HG02852 (cell line): ENCODE results near the gene SKOR1.

Experiments used
- ATAC-seq: cut with Tn5 transposase; IDR thresholded peaks from one replicate; pipeline ENCODE4 v1.9.1; 2021; ENCODE audit warnings: mild to moderate bottlenecking, moderate library complexity; ENCODE audit not compliant: unreplicated experiment

SKOR1 gene

GRCh38 chr15:67831363-67831762, 6.1 kb downstream of the SKOR1 start:
- ATAC-seq, result no peak

DNA sequence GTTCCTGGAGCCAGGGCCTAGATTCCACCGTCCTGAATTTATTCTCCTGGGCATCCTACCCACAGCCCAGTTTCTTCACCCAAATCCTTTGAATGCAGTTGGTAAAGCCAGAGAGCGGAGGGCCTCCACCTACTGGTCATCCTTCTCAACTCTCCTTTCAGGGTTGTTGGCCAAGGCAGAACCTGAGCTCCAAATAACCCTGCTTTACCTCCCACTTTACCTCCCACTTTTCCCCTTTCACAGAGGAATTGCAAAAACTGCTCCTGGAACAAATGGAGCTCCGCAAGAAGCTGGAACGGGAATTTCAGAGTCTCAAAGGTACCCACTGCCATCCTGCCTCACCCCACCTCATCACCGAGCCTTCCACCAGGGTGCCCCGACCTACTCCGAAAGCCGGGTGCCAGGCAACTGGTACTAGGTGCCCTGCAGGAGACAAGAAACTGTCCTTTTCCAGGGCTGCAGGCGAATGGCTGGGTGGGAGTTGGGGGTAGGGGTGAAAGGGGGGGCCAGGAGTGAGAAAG, 6.8 kb downstream of the SKOR1 start:
- no peak for ATAC-seq

- ATAC-seq, result no peak
Measured at GRCh38 chr15:67832897-67833709, 7.8 kb downstream of the SKOR1 start.

DNA sequence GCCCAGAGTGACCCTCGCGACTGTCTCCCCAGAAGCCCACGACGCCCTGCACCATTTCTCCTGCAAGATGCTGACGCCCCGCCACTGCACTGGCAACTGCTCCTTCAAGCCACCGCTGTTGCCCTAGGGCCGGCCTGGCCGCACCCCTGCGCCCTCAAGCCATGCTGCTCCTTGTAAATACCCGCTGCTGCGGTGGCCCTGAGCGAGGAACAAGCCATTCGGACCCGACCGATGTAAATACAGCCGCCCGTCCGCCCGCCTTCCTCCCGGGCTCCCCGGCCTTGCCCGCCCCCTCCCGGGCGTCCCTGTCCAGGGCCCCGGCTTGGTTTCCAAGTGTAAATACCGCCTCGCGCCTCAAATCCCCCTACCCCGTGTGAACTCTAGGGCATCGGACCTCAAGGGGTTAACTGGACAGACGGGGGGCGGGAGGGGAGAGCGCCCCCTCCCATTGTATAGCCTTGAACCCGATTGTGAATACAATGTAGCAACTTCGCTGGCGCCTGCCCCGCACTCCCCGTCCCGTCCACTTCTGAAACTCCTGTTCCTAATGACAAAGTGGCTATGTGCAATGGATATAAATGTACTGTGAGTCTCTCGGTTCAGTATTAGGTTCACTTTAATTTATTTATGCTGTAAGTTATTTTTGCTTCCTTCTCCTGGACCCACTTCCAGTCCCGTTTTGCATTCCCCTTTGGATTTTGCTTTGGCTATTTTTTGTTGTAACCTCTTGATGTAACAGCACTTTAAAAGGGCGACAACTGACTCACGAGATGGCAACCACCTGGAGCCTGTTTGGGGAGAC, 8.6 kb downstream of the SKOR1 start:
- no peak for ATAC-seq

GRCh38 chr15:67834581-67835296, 9.4 kb downstream of the SKOR1 start:
- ATAC-seq, result no peak

GRCh38 chr15:67835297-67836133, 10.2 kb downstream of the SKOR1 start:
- ATAC-seq, result no peak

GRCh38 chr15:67836134-67836455, 10.8 kb downstream of the SKOR1 start:
- ATAC-seq, result no peak

GRCh38 chr15:67836477-67836876, 11.2 kb downstream of the SKOR1 start:
- no peak for ATAC-seq

DNA sequence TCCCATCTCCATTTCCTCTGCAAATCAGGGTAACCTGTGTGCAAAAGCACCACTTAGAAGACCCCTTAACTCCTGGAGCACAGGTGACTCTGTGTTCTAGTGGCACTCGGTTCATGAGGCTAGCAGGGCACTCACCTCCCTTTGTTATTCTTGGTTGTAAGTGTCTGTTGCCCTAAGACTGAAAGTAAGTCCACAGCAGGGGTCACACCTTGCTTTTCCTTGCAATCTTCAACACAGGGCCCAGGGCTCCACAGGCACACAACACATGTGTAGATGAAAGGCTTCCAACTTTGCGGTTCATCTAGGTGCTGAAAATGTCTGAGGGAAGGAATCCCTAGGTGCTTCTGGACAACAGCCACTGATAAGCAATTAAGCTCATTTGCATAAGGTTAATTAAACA, 11.6 kb downstream of the SKOR1 start:
- ATAC-seq, result no peak

GRCh38 chr15:67838789-67839332, 13.6 kb downstream of the SKOR1 start:
- ATAC-seq, result no peak

GRCh38 chr15:67839499-67839928, 14.2 kb downstream of the SKOR1 start:
- ATAC-seq, result peak; percentile 4

DNA sequence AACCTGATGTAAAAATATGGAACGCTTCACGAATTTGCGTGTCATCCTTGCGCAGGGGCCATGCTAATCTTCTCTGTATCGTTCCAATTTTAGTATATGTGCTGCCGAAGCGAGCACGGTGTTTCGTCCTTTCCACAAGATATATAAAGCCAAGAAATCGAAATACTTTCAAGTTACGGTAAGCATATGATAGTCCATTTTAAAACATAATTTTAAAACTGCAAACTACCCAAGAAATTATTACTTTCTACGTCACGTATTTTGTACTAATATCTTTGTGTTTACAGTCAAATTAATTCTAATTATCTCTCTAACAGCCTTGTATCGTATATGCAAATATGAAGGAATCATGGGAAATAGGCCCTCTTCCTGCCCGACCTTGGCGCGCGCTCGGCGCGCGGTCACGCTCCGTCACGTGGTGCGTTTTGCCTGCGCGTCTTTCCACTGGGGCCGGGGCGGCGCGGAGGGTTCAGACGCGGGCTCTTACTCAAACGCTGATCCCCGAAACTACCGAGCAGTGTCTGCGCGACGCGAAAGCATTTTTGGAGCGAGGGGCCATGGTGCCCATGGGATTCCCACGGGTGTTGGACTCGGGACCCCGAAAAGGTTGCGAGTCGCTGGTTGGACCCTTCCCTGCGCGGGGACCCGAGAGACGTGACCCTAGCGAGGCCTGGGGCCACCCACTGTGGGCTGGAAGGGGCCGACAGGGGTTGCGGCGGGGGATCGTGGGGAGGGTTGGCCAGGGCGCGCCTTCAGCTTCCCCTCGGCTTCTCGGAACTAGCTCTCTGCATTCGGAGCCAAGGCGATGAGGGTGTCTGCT, 14.8 kb downstream of the SKOR1 start, which contains the start of gene RNU6-1:
Gene RNU6-1 (minus strand): TSS at position 117 of the 820 bp plus-strand sequence.
- ATAC-seq, result peak; percentile 82

- ATAC-seq, result no peak
Measured at GRCh38 chr15:67840749-67841512, 15.6 kb downstream of the SKOR1 start.

- no peak for ATAC-seq
Measured at GRCh38 chr15:67841513-67841762, 16.1 kb downstream of the SKOR1 start.

- ATAC-seq, result no peak
Measured at GRCh38 chr15:67843092-67843501, 17.8 kb downstream of the SKOR1 start.

DNA sequence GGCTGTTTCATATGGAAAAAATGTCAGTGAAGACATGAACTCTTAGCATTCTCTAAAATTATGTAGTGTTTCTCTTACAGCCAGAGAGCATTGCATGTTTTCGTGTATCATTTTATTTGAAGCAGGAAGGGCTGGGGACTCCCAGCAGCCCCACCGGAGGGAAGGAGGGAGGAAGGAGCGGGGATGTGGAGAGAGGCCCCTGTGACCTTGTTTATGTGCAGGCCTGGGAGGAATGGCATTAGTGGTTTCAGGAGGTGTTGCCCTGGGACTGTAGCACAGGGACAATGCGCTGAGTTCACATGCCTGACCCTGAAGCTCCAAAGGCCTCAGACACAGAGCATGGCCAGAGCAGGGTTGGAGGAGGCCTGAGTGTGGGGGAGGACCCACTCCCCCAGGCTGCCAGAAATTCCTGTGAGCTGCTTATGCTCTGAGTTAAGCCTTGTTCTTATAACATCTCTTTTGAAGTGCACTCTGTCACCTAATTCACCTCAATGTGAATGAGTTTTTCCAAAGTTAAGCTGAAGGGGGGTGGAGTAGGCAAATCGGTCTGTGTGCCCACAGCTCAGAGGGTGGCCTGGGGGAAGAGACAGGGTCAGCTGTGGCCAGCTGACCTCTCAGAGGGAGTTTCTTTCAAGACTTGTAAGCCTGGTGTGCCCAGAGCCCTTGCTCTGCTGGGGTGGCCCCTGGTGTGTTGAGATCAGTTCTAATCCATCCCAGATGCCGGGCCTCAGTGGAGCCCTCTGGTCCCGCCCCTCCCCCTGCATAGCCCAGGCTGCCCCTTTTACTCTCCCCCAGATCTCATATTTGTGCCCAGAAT, 18.5 kb downstream of the SKOR1 start:
- ATAC-seq, result no peak

DNA sequence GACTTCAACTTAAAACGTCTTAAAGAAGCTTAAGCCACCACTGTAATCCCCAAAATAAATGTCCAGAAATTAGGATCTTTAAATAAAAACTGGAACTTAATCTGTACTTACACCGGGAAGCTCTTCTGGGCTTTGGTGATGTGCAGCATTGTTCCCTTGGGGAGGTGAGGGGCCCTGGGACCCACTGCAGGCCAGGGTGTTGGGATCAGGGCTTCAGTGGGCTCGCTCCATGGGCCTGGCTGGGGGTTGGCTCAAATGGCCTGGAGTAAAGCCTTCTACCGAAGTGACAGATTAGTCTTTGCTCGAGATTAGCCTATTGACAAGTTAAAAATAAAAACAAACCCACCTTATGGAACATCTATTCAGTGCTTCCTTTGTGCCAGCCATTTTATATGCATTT, 20.7 kb downstream of the SKOR1 start:
- ATAC-seq, result no peak

DNA sequence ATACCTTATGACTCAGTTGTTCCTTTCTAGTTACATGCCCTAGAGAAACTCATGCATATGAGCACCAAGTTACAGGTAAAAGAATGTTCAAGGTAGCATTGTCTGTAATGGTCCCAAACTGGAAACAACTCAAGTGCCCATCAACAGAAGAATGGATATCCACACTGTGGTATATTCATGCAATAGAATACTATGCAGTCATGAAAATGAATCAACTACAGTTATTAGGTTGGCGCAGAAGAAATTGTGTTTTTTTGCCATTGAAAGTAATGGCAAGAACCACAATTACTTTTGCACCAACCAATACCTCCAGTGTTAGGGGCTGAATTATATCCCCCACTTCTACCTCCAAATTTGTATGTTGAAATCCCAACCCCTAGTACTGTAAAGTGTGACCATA, 24.2 kb downstream of the SKOR1 start:
- no peak for ATAC-seq
